Keratinocyte (primary cell): ENCODE data around the gene ZDHHC22.

ENCODE experiments used
- EZH2 ChIP-seq: IDR thresholded peaks from one replicate; pipeline ENCODE4 v1.6.1; 2012; ENCODE audit warnings: inconsistent platforms, mild to moderate bottlenecking, low read length, moderate library complexity
- TF ChIP-seq, protein P1 (sequence below), 3 experiments: IDR thresholded peaks in 1 of 3; conservative IDR thresholded peaks in 1 of 3; optimal IDR thresholded peaks in 1 of 3; 2 replicates in 2 of 3; 3 replicates in 1 of 3; pipeline versions ENCODE3 to v1.5.1; 2011; ENCODE audit warnings: low read length in 3 of 3, mild to moderate bottlenecking in 3 of 3, moderate library complexity in 2 of 3, control low read depth in 1 of 3, inconsistent platforms in 1 of 3; ENCODE audit not compliant: insufficient read depth in 2 of 3; ENCODE audit errors: extremely low read depth in 1 of 3

- TF ChIP-seq, protein P1, sequence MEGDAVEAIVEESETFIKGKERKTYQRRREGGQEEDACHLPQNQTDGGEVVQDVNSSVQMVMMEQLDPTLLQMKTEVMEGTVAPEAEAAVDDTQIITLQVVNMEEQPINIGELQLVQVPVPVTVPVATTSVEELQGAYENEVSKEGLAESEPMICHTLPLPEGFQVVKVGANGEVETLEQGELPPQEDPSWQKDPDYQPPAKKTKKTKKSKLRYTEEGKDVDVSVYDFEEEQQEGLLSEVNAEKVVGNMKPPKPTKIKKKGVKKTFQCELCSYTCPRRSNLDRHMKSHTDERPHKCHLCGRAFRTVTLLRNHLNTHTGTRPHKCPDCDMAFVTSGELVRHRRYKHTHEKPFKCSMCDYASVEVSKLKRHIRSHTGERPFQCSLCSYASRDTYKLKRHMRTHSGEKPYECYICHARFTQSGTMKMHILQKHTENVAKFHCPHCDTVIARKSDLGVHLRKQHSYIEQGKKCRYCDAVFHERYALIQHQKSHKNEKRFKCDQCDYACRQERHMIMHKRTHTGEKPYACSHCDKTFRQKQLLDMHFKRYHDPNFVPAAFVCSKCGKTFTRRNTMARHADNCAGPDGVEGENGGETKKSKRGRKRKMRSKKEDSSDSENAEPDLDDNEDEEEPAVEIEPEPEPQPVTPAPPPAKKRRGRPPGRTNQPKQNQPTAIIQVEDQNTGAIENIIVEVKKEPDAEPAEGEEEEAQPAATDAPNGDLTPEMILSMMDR (optimal IDR thresholded peaks at IDR 0.05 in 1 of 3, IDR thresholded peaks at IDR 0.05 in 1 of 3, conservative IDR thresholded peaks at IDR 0.05 in 1 of 3; ENCODE audit: extremely low read depth in 1 of 3, insufficient read depth in 2 of 3, low read length in 3 of 3), result no peak
- no peak for TF ChIP-seq EZH2
Observed at GRCh38 chr14:77109656-77110055, 31.9 kb downstream of the ZDHHC22 start.
